AG09319 (cell line): ENCODE measurements around the gene CMTM3.
"Not testable (repeated sequence)": the region's sequence is repeated elsewhere in the genome, so short reads cannot be mapped to it uniquely, and the experiment has no call there.

Experiments
- DNase-seq: peaks from one replicate; pipeline ENCODE4 v3.0.0-alpha.2; 2010; ENCODE audit warnings: low read depth; ENCODE audit errors: extremely low read depth
- TF ChIP-seq, protein P1 (sequence below): IDR thresholded peaks from 2 replicates; pipeline ENCODE4 v1.5.1; 2011; ENCODE audit warnings: low read depth, mild to moderate bottlenecking, inconsistent platforms, low read length, moderate library complexity

The CMTM3 gene

DNA sequence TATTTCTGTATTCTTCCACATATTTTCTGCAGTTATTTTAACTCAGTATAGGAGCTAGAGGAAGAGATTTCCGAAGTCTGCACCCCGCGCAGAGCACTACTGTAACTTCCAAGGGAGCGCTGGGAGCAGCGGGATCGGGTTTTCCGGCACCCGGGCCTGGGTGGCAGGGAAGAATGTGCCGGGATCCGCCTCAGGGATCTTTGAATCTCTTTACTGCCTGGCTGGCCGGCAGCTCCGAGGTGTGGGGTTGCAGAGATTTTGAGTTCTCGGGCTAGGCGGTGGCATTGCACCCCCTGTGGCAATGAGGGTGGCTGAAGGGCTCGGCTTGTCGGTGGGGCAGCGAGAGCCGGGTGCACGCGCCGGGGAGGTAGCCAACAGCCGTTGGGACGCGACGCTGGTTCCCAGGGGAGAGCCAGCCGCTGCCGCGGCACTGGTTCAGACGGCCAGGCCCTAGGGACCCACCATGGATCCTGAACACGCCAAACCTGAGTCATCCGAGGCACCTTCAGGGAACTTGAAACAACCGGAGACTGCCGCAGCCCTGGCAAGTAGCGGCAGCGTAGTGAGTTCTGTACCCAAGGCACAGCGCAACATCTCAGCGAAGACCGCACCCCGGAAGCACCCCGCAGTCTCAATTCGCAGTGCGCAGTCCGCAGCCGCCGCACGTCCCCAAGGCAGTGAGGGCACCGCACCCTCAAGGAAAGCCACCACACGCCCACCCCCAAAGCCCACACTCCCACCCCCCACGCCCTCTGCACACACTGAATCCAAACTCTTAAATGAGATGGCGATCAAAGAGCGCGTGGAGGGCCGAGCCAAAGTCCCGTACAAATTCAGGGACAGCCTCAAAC is 38.2 kb upstream of the CMTM3 start, which contains the start of gene CMTM1:
CMTM1 (plus strand) TSS at position 389 of the 851 bp plus-strand sequence; CDS start at position 464, 75 bp downstream.
- no peak for DNase-seq
- TF ChIP-seq, protein P1, sequence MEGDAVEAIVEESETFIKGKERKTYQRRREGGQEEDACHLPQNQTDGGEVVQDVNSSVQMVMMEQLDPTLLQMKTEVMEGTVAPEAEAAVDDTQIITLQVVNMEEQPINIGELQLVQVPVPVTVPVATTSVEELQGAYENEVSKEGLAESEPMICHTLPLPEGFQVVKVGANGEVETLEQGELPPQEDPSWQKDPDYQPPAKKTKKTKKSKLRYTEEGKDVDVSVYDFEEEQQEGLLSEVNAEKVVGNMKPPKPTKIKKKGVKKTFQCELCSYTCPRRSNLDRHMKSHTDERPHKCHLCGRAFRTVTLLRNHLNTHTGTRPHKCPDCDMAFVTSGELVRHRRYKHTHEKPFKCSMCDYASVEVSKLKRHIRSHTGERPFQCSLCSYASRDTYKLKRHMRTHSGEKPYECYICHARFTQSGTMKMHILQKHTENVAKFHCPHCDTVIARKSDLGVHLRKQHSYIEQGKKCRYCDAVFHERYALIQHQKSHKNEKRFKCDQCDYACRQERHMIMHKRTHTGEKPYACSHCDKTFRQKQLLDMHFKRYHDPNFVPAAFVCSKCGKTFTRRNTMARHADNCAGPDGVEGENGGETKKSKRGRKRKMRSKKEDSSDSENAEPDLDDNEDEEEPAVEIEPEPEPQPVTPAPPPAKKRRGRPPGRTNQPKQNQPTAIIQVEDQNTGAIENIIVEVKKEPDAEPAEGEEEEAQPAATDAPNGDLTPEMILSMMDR: no peak

DNA sequence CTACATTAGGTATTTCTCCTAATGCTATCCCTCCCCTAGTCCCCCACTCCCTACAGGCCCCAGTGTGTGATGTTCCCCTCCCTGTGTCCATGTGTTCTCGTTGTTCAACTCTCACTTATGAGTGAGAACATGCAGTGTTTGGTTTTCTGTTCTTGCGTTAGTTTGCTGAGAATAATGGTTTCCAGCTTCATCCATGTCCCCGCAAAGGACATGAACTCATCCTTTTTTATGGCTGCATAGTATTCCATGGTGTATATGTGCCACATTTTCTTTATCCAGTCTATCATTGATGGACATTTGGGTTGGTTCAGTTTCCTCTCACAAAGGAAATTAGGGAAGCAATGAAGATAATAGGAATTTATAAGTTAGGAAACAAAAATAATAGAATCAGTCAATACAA is 37.2 kb upstream of the CMTM3 start:
- not testable (repeated sequence) for DNase-seq

DNA sequence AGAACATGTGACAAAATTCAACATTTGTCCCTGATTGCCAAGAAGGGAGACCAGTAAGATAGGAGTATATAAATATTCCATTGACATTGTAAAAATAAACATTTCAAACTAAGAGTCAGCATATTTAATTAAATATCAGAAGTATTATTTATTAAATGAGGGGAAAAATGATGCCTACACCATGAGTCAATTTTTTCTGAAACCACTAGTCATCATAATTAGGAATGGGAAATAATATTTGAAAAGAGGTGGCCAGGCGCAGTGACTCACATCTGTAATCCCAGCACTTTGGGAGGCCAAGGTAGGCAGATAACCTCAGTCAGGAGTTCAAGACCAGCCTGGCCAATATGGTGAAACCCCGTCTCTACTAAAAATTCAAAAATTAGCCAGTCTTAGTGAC is 36.1 kb upstream of the CMTM3 start:
- no peak for DNase-seq
- TF ChIP-seq, protein P1: no peak

DNA sequence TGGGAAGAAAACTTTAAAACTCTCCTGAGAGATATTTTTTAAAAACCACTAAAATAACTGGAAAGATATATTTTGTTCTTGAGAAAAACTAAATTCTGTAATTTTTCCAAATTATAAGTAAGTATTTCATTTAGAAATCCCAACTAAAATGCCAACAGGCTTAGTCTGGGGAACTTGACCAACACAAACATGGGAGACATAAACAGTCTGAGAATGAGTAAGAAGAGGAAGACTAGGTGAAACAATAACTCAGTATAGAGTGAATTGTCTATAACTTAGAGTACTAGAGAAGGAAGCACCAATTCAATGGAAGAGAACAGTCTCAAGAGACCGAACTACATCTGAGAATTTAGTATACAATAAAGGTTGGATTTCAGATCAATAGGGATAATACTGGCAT is 35.4 kb upstream of the CMTM3 start:
- no peak for DNase-seq

DNA sequence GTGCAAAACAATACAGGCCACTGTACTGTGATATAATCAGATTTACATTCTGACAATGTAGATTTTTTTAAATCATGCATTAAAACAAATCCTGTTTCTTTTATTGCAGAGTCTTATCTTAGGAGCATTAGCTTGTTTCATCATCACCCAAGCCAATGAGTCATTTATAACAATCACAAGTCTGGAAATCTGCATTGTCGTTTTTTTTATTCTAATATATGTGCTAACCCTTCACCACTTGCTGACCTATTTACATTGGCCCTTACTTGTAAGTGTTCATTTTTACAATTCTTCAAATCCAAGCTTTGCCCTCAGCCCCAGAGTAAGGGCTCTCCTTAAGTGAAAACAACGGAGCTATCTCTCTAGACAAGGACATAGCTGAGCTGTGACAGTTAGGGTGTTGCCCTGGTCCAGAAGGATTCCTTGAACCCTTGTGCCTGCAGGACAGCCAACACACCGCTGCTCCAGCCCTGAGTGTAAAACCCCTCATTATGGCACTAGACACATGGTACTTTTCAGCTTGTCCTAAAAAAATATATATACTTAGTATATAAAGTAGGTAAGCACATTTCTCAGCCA is 34.6 kb upstream of the CMTM3 start:
- TF ChIP-seq, protein P1: no peak
- no peak for DNase-seq

More for the DNA sequence above, 35.4 kb upstream of the CMTM3 start:
- TF ChIP-seq, protein P1: no peak

DNA sequence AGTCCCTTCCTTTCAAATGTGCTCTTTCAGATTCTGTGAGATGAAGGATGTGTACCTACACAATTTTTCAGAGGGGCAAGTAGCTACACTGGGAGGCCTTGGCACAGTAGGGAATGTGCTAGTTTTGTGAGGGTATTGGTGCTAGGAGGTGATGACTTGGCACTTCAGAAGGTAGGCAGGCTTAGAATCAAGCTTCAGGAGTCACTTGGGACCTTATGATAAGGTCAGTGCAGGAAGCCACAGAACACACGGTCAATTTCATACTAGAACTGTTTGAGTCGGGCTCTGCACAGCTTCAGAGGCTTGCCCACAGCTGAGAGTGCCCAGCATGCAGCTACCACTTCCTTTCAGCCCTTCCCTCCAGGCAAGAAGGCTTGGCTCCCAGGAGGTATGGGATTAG is 32.1 kb upstream of the CMTM3 start:
- DNase-seq: no peak
- TF ChIP-seq, protein P1: no peak

DNA sequence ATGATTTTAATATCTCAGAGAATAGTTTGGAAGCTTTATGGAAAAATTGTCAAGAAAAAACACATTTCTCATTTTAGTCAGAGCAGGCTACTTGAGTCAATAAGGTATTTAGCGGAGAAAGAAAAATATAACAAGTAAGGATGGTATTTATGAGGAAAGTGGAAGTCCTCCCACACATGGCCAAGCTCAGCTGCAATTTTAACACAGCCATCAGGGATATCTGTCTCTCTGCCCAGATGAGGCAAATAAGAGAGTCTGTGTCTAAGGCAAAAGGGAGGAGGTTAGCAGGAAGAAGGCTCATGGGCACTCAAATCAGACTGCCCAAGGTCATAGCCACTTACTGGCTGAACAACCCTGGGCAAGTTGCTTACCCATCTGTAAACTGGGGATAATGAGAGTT is 30.4 kb upstream of the CMTM3 start:
- TF ChIP-seq, protein P1: no peak
- no peak for DNase-seq
